Sigmoid colon (tissue), 7 donors: Measurements from ENCODE around the gene EED. TPM values are rescaled to one million over a fixed set of nuclear protein-coding genes. Genes with fewer than 3 reads are reported as not detected.

ENCODE experiments used
- DNase-seq: peaks from one replicate; pipeline ENCODE4 v3.0.0-alpha.2; 2019
- H3K27ac ChIP-seq, 4 donors: fragments of 200-600 bp; sonication (generic); one replicate each; pipeline ENCODE4 v1.5.1; 2016 to 2019; ENCODE audit warnings: mild to moderate bottlenecking in 1 of 4
- H3K27me3 ChIP-seq, 3 donors: fragments of 200-600 bp; sonication (generic); one replicate each; pipeline ENCODE4 v1.5.1; 2019; ENCODE audit warnings: mild to moderate bottlenecking in 1 of 3
- H3K36me3 ChIP-seq, 4 donors: fragments of 200-600 bp; sonication (generic); one replicate each; pipeline ENCODE4 v1.5.1; 2016 to 2019
- H3K4me1 ChIP-seq, 4 donors: fragments of 200-600 bp; sonication (generic); one replicate each; pipeline ENCODE4 v1.5.1; 2017 to 2019
- H3K4me3 ChIP-seq, 4 donors: fragments of 200-600 bp; sonication (generic); one replicate each; pipeline ENCODE4 v1.5.1; 2017 to 2019; ENCODE audit warnings: mild to moderate bottlenecking in 2 of 4, moderate library complexity in 1 of 4
- H3K9me3 ChIP-seq, 4 donors: fragments of 200-600 bp in 3 of 4; sonication (generic) in 3 of 4; one replicate each; pipeline versions ENCODE4 v1.5.1 to v1.6.1; 2013 to 2019
- EP300 ChIP-seq, 4 donors: sonication (generic); formaldehyde crosslinking; IDR thresholded peaks; one replicate each; pipeline ENCODE4 v1.6.1; 2017; ENCODE audit warnings: antibody characterized with exemption in 4 of 4
- POLR2A ChIP-seq, 2 donors: fragments of 450-650 bp; IDR thresholded peaks; one replicate each; pipeline ENCODE4 v1.6.1; 2016; ENCODE audit warnings: antibody characterized with exemption in 2 of 2, mild to moderate bottlenecking in 2 of 2, moderate library complexity in 2 of 2
- POLR2AphosphoS5 ChIP-seq, 4 donors: sonication (generic); formaldehyde crosslinking; IDR thresholded peaks; one replicate each; pipeline ENCODE4 v1.6.1; 2017; ENCODE audit warnings: antibody characterized with exemption in 4 of 4
- WGBS, 2 donors: extraction: QIAGEN DNeasy Blood & Tissue Kit; methylation state at CpG; one replicate each; pipeline ENCODE4 v1.1.7; 2013; 5-methylcytosine and 5-hydroxymethylcytosine counted together
- intact Hi-C: fragments of 100-400 bp; cut with DNase I; formaldehyde crosslinking; loops from one replicate; pipeline ENCODE4 v1.15.1; 2023
- polyA plus RNA-seq, 3 donors: library from polyadenylated mRNA; stranded (reverse); fragments of 200-250 nt; gene quantifications; one replicate each; pipeline ENCODE4 v1.2.3, GENCODE V29; 2013
- total RNA-seq, 4 donors: library from RNA; depleted of rRNA; stranded (reverse); fragments of >200 nt; gene quantifications; one replicate each; pipeline ENCODE4 v1.1.0, GENCODE V29; 2016
- TF ChIP-seq, protein P1 (sequence below), 4 experiments: fragments of 450-650 bp in 3 of 4; fragments of 200-600 bp in 1 of 4; IDR thresholded peaks; one replicate each; pipeline ENCODE4 v1.5.1; 2016 to 2019; ENCODE audit warnings: antibody characterized with exemption in 4 of 4, mild to moderate bottlenecking in 3 of 4, moderate library complexity in 2 of 4
- donor health status: healthy with polysubstance abuse.
- donor health status: Bipolar disorder and iron deficiency.
- donor health status: healthy.

The EED gene
- total and polyA plus RNA-seq, 7 donors, result 12.6 to 28.6 (median 18.2) TPM

- Histone ChIP-seq H3K4me1 (peaks cover 0 to 31% (median 28%) of the 10 kb centered on the region in 4 donors), H3K4me3 (no peak overlapping the region), H3K27ac (peak overlapping the region in 3 of 4 donors; percentile 95 to 100 (median 99)), H3K36me3 (no peaks in the 10 kb centered on the region), H3K9me3 (no peaks in the 10 kb centered on the region), H3K27me3 (no peaks in the 10 kb centered on the region)
- intact Hi-C loops, result loop anchor here (10.0 kb wide), 1 partner anchor 579 kb away; the partner anchor contains the start of gene CREBZF
- DNase-seq, result no peak
- TF ChIP-seq, protein P1, sequence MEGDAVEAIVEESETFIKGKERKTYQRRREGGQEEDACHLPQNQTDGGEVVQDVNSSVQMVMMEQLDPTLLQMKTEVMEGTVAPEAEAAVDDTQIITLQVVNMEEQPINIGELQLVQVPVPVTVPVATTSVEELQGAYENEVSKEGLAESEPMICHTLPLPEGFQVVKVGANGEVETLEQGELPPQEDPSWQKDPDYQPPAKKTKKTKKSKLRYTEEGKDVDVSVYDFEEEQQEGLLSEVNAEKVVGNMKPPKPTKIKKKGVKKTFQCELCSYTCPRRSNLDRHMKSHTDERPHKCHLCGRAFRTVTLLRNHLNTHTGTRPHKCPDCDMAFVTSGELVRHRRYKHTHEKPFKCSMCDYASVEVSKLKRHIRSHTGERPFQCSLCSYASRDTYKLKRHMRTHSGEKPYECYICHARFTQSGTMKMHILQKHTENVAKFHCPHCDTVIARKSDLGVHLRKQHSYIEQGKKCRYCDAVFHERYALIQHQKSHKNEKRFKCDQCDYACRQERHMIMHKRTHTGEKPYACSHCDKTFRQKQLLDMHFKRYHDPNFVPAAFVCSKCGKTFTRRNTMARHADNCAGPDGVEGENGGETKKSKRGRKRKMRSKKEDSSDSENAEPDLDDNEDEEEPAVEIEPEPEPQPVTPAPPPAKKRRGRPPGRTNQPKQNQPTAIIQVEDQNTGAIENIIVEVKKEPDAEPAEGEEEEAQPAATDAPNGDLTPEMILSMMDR (IDR thresholded peaks at IDR 0.05), result no peak
- TF ChIP-seq POLR2A (IDR thresholded peaks at IDR 0.05), result no peak
- TF ChIP-seq EP300 (IDR thresholded peaks at IDR 0.05), result no peak
- TF ChIP-seq POLR2AphosphoS5 (IDR thresholded peaks at IDR 0.05), result no peak
- 75 to 91% methylated on average over 2 of the region's 2 CpGs for WGBS, 2 donors
Measured at GRCh38 chr11:86243396-86243795, 1.2 kb upstream of the EED start.

DNA sequence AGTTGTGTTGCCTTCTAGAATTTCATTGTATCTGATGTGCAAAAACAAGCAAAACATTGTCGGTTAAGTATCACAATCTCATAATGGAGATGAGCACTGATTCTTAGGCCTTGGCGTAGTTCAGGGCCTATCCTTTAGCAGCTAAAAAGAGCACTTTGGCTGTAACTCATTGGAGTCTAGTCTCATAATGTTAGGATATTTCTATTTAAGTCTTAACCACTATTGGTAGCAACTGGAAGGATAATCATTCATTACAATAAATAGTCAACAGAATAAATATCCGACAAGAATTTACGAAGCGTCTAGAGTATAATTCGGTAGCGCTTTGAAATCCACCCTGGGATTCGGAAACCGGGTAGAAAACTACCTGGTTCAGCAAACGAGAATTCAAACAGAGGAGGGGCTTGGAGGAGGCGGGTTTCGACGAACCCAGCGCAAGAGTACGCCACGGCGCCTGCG, 461 bp upstream of the EED start:
- H3K4me3 ChIP-seq, result peak overlapping the region; percentile 68 to 96 (median 75)
- peaks cover 0 to 36% (median 28%) of the 10 kb centered on the region in 4 donors for H3K4me1 ChIP-seq
- DNase-seq, result peak; percentile 94
- intact Hi-C loops, result loop anchor here (1.0 to 10.0 kb wide), 4 partner anchors 59 to 616 kb away; partner anchors contain the start of genes CREBZF, HIKESHI, PICALM and TMEM126B
- H3K9me3 ChIP-seq, result no peaks in the 10 kb centered on the region
- TF ChIP-seq, protein P1 (IDR thresholded peaks at IDR 0.05), result no peak
- no peak for TF ChIP-seq POLR2A (IDR thresholded peaks at IDR 0.05)
- TF ChIP-seq POLR2AphosphoS5 (IDR thresholded peaks at IDR 0.05), result no peak
- TF ChIP-seq EP300 (IDR thresholded peaks at IDR 0.05), result no peak
- peak overlapping the region; percentile 95 to 100 (median 98) for H3K27ac ChIP-seq
- H3K36me3 ChIP-seq, result no peaks in the 10 kb centered on the region
- 1 to 3% methylated on average over 18 of the region's 18 CpGs for WGBS, 2 donors
- no peaks in the 10 kb centered on the region for H3K27me3 ChIP-seq

GRCh38 chr11:86245369-86246292, 1.1 kb downstream of the EED start:
- intact Hi-C loops, result loop anchor here (2.0 to 10.0 kb wide), 3 partner anchors 57 to 581 kb away; partner anchors contain the start of genes CREBZF, HIKESHI and PICALM
- Histone ChIP-seq H3K4me3 (peak overlapping the region; percentile 68 to 96 (median 75)), H3K36me3 (no peaks in the 10 kb centered on the region), H3K27me3 (no peaks in the 10 kb centered on the region), H3K9me3 (no peaks in the 10 kb centered on the region), H3K4me1 (peaks cover 0 to 51% (median 31%) of the 10 kb centered on the region in 4 donors), H3K27ac (peak overlapping the region; percentile 95 to 100 (median 98))
- no peak for DNase-seq
- TF ChIP-seq POLR2A (IDR thresholded peaks at IDR 0.05) (no peak), EP300 (IDR thresholded peaks at IDR 0.05) (no peak), POLR2AphosphoS5 (IDR thresholded peaks at IDR 0.05) (no peak)
- TF ChIP-seq, protein P1 (IDR thresholded peaks at IDR 0.05), result no peak
- 0 to 1% methylated on average over 38 of the region's 38 CpGs for WGBS, 2 donors

DNA sequence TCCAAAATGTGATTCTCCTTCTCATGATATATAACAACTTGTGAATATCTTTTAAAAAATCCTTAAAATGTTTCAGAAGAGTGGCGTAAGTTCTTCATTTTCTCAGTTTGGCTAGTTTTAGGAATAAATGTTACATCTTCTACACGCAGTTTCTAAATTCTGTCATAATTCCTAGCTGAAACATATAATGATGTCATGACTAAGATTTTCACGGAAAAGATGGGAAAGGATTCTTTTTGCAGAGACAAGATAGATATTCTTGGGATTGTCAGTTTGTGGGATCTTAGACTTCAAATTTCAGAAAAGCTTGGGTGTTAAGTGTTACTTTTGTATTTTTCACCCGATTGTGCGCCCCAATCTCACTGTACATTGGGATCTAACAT, 1.7 kb downstream of the EED start:
- H3K9me3 ChIP-seq, result no peaks in the 10 kb centered on the region
- peak overlapping the region in 1 of 4 donors; percentile 96 for H3K27ac ChIP-seq
- no peak for DNase-seq
- H3K4me3 ChIP-seq, result peak overlapping the region in 3 of 4 donors; percentile 71 to 96 (median 79)
- 33 to 59% methylated on average over 5 of the region's 5 CpGs for WGBS, 2 donors
- H3K36me3 ChIP-seq, result no peaks in the 10 kb centered on the region
- H3K27me3 ChIP-seq, result no peaks in the 10 kb centered on the region
- TF ChIP-seq POLR2A (IDR thresholded peaks at IDR 0.05) (no peak), POLR2AphosphoS5 (IDR thresholded peaks at IDR 0.05) (no peak)
- TF ChIP-seq, protein P1 (IDR thresholded peaks at IDR 0.05), result no peak
- peaks cover 0 to 51% (median 31%) of the 10 kb centered on the region in 4 donors for H3K4me1 ChIP-seq
- intact Hi-C loops, result loop anchor here (10.0 kb wide), 1 partner anchor 581 kb away; the partner anchor contains the start of gene CREBZF
